Adrenal gland (tissue), 12 donors: Measurements from ENCODE around the gene ZCCHC14. TPM values are rescaled to one million over a fixed set of nuclear protein-coding genes. Genes with fewer than 3 reads are reported as not detected.

Experiments used
- DNase-seq, 7 donors: peaks; one replicate each; pipeline ENCODE4 v3.0.0-alpha.2; 2019 to 2020
- H3K27ac ChIP-seq, 5 donors: fragments of 200-600 bp; sonication (generic) in 4 of 5; 1 replicate in 3 of 5; 2 replicates in 2 of 5; pipeline versions ENCODE4 v1.5.1 to v1.8.0; 2016 to 2020; ENCODE audit warnings: mild to moderate bottlenecking in 1 of 5
- H3K27me3 ChIP-seq: fragments of 200-600 bp; 2 replicates; pipeline ENCODE4 v1.8.0; 2021
- H3K36me3 ChIP-seq, 2 donors: fragments of 200-600 bp; replicated peaks in 1 of 2; 1 replicate in 1 of 2; 2 replicates in 1 of 2; pipeline versions ENCODE4 v1.5.1 to v1.8.0; 2018 to 2022
- H3K4me1 ChIP-seq, 2 donors: fragments of 200-600 bp; replicated peaks in 1 of 2; 1 replicate in 1 of 2; 2 replicates in 1 of 2; pipeline versions ENCODE4 v1.5.1 to v1.8.0; 2018 to 2021
- H3K4me3 ChIP-seq, 4 donors: fragments of 200-600 bp; sonication (generic) in 3 of 4; one replicate each; pipeline ENCODE4 v1.5.1; 2016 to 2018
- H3K9me3 ChIP-seq, 3 donors: fragments of 200-600 bp; sonication (generic) in 1 of 3; replicated peaks in 1 of 3; 1 replicate in 2 of 3; 2 replicates in 1 of 3; pipeline versions ENCODE4 v1.5.1 to v1.8.0; 2016 to 2021
- POLR2A ChIP-seq, 2 donors: fragments of 450-650 bp; IDR thresholded peaks; one replicate each; pipeline ENCODE4 v1.6.1; 2017; ENCODE audit warnings: antibody characterized with exemption in 2 of 2, mild to moderate bottlenecking in 2 of 2, moderate library complexity in 1 of 2
- WGBS, 4 donors: extraction: QIAGEN DNeasy Blood & Tissue Kit in 2 of 4; methylation state at CpG; one replicate each; pipeline versions ENCODE4 v1.1.5 to v1.1.7; 2013 to 2017; 5-methylcytosine and 5-hydroxymethylcytosine counted together
- intact Hi-C, 2 donors: fragments of 100-400 bp; cut with DNase I; formaldehyde crosslinking; loops; one replicate each; pipeline versions ENCODE4 v1.14.1 to v1.15.0; 2022 to 2023
- polyA plus RNA-seq, 3 donors: library from polyadenylated mRNA; stranded (reverse); fragments of 200-250 nt in 2 of 3; fragments of 350-450 nt in 1 of 3; fragmentation: Illumina TruSeq in 1 of 3; extraction: RNeasy Lipid Tissue Mini Kit (QIAGEN cat#74804) in 1 of 3; gene quantifications; one replicate each; pipeline ENCODE4 v1.2.3, GENCODE V29; 2013 to 2014
- total RNA-seq, 9 donors: library from RNA; depleted of rRNA in 4 of 9; stranded (reverse); fragments of >200 nt in 4 of 9; fragments of 120-200 nt in 1 of 9; fragmentation: NEBNext Ultra II Directional in 1 of 9; extraction: Animal tissue kit (Norgen Biotek cat#: 25700) in 1 of 9; gene quantifications; one replicate each; pipeline versions ENCODE4 v1.1.0 to v1.2.4, GENCODE V29; 2013 to 2023
- TF ChIP-seq, protein P1 (sequence below), 6 experiments: fragments of 450-650 bp in 4 of 6; fragments of 200-600 bp in 2 of 6; sonication (generic) in 1 of 6; IDR thresholded peaks; 1 replicate in 5 of 6; 2 replicates in 1 of 6; pipeline versions ENCODE4 v1.5.1 to v1.8.0; 2016 to 2021; ENCODE audit warnings: antibody characterized with exemption in 6 of 6, mild to moderate bottlenecking in 2 of 6, moderate library complexity in 1 of 6
- donor health status: healthy with polysubstance abuse.
- donor health status: Bipolar disorder and iron deficiency.
- donor health status: DM: yes; HTN: yes; CAD: no.
- donor health status: DM: no; HTN: no; CAD: no.
- donor health status: DM: no; HTN: no; CAD: no.
- donor health status: DM: yes; HTN: yes; CAD: no.

Gene ZCCHC14
- total and polyA plus RNA-seq, 12 donors = 10.6 to 49.8 (median 28.7) TPM

DNA sequence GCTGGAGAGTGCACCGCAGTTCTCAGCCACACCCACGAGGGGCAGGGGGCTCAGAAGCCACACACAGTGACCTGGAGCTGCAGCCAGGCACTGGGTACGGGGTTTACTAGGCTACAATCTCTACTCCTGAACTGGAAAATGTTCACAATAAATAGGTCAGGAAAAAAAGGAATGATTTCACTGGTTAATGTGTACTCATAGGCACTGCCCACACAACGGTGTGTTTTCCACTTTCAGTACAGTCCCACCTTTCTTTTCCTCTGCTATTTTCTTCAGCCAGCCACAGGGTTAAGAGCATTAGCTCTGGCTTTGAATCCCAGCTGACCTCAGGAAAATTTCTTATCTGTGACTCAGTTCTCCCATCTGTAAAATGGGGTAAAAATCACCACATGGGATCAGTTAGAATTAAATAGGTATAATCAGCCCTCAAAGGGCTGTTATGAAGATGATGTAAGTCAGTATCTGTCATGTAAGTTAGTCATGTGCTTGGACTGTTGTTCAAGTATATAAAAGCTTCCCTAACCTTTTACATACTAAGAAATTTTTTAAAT, 35.7 kb downstream of the ZCCHC14 start:
- Histone ChIP-seq H3K4me3 (no peak overlapping the region), H3K4me1 (peaks cover 4 to 21% of the 10 kb centered on the region in 2 donors), H3K27me3 (no peaks in the 10 kb centered on the region), H3K27ac (peak overlapping the region in 3 of 5 donors; percentile 14 to 65 (median 17)), H3K36me3 (peaks cover 0 to 37% of the 10 kb centered on the region in 2 donors), H3K9me3 (no peaks in the 10 kb centered on the region)
- TF ChIP-seq POLR2A (IDR thresholded peaks at IDR 0.05) = no peak
- TF ChIP-seq, protein P1, sequence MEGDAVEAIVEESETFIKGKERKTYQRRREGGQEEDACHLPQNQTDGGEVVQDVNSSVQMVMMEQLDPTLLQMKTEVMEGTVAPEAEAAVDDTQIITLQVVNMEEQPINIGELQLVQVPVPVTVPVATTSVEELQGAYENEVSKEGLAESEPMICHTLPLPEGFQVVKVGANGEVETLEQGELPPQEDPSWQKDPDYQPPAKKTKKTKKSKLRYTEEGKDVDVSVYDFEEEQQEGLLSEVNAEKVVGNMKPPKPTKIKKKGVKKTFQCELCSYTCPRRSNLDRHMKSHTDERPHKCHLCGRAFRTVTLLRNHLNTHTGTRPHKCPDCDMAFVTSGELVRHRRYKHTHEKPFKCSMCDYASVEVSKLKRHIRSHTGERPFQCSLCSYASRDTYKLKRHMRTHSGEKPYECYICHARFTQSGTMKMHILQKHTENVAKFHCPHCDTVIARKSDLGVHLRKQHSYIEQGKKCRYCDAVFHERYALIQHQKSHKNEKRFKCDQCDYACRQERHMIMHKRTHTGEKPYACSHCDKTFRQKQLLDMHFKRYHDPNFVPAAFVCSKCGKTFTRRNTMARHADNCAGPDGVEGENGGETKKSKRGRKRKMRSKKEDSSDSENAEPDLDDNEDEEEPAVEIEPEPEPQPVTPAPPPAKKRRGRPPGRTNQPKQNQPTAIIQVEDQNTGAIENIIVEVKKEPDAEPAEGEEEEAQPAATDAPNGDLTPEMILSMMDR (IDR thresholded peaks at IDR 0.05) = no peak
- intact Hi-C loops = no loop called here
- 68 to 84% (median 74%) methylated on average over 4 of the region's 4 CpGs for WGBS, 4 donors
- DNase-seq = no peak

DNA sequence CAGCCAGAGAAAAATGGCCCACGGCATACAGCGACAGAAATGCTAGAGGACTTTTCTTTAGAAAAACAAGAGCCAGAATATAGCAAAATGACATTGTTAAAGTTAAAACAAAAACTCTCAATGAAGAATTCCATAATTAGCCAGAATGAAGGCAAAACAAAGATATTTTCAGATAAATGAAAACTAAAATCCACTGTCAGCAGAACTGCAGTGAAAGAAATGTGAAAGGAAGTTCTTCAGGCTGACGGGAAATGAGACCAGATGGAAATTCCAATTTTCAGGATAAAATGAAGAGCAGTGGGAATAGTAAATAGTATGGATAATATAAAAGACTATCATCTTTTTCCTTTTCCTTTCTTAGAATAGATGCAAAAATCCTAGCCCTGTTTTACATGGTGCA, 38.4 kb downstream of the ZCCHC14 start:
- H3K4me1 ChIP-seq = peaks cover 0 to 10% of the 10 kb centered on the region in 2 donors
- DNase-seq = no peak
- peaks cover 0 to 45% of the 10 kb centered on the region in 2 donors for H3K36me3 ChIP-seq
- no peak for TF ChIP-seq POLR2A (IDR thresholded peaks at IDR 0.05)
- TF ChIP-seq, protein P1 (IDR thresholded peaks at IDR 0.05) = no peak
- H3K27me3 ChIP-seq = no peaks in the 10 kb centered on the region
- H3K4me3 ChIP-seq = no peak overlapping the region
- 89 to 94% (median 90%) methylated on average over 3 of the region's 3 CpGs for WGBS, 4 donors
- peak overlapping the region in 1 of 5 donors; percentile 28 for H3K27ac ChIP-seq
- intact Hi-C loops = no loop called here
- no peaks in the 10 kb centered on the region for H3K9me3 ChIP-seq

DNA sequence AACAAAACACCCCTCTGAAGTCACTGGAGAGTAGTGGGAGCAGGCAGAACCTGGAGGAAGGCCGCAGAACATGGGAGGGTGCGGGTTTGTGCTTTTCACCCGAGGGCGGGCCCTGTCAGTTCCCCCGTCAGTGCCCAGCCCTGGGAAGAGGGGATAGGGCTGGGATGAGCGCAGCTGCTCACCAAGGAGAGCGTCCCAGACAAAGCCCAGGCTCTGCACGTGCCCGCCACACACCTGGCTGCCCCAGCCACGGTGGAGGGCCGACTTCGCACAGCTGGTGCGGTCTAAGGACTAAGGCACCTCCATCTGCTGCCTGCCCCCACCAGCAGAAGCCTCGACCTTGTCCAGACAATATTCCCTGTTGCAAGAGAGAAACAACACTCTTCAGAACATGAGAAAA, 39.5 kb downstream of the ZCCHC14 start:
- H3K4me3 ChIP-seq = no peak overlapping the region
- no peaks in the 10 kb centered on the region for H3K27me3 ChIP-seq
- H3K4me1 ChIP-seq = peaks cover 0 to 10% of the 10 kb centered on the region in 2 donors
- H3K27ac ChIP-seq = no peak overlapping the region
- intact Hi-C loops = no loop called here
- H3K9me3 ChIP-seq = no peaks in the 10 kb centered on the region
- peaks cover 0 to 40% of the 10 kb centered on the region in 2 donors for H3K36me3 ChIP-seq
- no peak for TF ChIP-seq POLR2A (IDR thresholded peaks at IDR 0.05)
- TF ChIP-seq, protein P1 (IDR thresholded peaks at IDR 0.05) = no peak
- WGBS, 4 donors = 82 to 90% (median 86%) methylated on average over 12 to 14 of the region's 14 CpGs
- DNase-seq = no peak

DNA sequence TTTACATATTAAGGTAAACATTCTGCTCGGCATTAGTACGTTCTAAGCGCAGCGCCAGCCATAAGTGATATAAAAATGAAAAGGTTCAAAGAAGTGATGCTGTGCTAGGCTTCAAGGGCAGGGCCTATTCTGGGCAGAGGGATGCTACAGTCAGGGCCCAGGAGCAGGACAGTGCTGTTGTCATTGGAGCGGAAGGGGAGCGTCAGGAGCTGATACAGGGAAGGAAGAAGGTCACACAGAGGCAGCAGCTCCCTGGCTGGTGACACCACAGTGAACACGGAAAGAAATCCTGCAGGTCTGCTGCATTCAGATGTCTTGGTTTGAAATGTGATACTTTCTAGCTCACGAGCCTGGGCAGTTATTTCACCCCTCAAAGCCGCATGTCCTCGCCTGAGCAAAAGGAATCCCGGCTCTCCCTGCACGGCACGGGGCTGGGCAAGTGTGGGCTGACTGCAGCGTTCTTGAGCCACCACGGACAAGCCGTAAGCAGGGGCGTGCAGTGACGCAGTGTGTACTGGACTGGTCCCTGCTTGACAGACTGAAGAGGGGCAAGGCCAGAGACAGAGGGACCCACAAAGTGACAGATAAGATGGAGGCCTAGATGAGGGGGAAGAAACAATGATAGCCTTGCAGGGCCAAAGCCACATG, 41.1 kb downstream of the ZCCHC14 start:
- intact Hi-C loops = no loop called here
- H3K4me1 ChIP-seq = no peaks in the 10 kb centered on the region
- DNase-seq = peak in 3 of 7 donors; percentile 33 to 62 (median 38)
- no peak for TF ChIP-seq POLR2A (IDR thresholded peaks at IDR 0.05)
- TF ChIP-seq, protein P1 (IDR thresholded peaks at IDR 0.05) = no peak
- H3K36me3 ChIP-seq = peaks cover 0 to 48% of the 10 kb centered on the region in 2 donors
- peak overlapping the region in 2 of 5 donors; percentile 45 for H3K27ac ChIP-seq
- H3K9me3 ChIP-seq = no peaks in the 10 kb centered on the region
- 60 to 75% (median 67%) methylated on average over 18 of the region's 18 CpGs for WGBS, 4 donors
- no peaks in the 10 kb centered on the region for H3K27me3 ChIP-seq
- H3K4me3 ChIP-seq = no peak overlapping the region
